Hippocampal formation (tissue), 2 donors: Measurements from ENCODE around the gene MAGI2.

Experiments
- DNase-seq, 2 donors: peaks; one replicate each; lab custom pipeline; 2025; lab: John Stamatoyannopoulos, UW

MAGI2 gene

DNA sequence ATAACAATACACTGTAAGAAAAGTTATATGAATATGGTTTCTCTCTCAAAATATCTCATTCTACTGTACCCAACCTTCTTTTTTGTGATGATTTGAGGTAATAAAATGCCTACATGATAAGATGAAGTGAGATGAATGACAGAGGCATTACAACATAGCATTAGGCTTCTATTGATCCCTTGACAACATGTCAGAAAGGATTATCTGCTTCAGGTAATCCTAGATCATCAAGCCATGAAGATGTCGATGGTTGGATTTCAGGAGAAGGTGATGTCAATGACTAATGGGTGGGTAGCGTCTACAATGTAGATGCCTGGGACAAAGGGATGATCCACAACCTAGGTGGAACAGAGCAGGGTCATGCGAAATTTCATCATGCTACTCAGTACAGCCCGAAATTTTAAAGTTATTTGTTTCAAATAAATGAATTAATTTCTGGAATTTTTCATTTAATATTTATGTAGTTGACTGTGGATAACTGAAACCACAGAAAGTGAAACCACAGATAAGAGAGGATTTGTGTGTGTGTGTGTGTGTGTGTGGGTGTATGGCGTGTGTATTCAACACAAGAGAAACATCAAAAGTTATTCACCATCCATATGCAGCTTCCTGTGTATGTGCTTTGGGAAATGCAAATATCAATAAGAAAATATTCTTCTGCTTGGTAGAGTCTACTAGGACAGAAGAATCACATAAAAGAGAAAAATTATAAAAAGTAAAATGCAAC lies 77.0 kb downstream of the MAGI2 start:
- DNase-seq, result no peak

GRCh38 chr7:79361214-79361613 lies 92.3 kb downstream of the MAGI2 start:
- DNase-seq, result no peak

DNA sequence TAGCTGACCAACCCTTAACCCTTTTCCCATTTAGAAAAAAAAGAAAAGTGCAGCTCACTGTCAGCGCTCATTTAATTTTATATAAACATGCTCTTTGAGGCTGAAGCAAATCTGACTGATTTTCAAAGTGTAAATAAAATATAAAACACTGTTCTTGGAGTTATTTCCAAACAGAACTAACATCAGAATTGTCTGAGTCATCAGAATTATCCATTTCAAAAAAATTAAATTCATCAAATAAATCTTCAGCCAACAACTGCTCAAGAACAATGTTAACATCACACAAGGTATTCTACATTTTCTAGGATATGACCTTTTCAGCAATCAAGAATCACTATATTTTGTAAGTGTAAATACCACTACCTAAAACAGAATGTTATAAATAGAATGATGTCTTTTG lies 93.6 kb downstream of the MAGI2 start:
- no peak for DNase-seq

DNA sequence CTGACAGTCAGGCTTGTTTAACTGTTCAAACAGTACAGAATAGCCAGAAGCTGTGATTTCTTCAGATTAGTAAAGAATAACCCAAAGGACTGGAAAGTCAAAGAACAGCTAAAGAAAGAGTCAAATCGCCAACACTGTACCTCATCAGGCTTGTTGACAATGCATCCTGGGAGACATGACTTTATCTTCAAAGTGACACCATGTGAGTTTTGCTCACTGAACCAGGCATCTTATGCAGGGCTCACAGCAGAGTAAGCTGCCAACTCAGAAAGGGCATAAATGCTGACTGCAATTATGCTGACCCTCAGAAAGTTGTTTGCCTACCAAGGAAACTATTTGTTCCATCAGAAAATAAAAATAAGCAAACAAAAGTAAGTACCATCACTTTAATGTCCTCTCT lies 96.4 kb downstream of the MAGI2 start:
- no peak for DNase-seq

DNA sequence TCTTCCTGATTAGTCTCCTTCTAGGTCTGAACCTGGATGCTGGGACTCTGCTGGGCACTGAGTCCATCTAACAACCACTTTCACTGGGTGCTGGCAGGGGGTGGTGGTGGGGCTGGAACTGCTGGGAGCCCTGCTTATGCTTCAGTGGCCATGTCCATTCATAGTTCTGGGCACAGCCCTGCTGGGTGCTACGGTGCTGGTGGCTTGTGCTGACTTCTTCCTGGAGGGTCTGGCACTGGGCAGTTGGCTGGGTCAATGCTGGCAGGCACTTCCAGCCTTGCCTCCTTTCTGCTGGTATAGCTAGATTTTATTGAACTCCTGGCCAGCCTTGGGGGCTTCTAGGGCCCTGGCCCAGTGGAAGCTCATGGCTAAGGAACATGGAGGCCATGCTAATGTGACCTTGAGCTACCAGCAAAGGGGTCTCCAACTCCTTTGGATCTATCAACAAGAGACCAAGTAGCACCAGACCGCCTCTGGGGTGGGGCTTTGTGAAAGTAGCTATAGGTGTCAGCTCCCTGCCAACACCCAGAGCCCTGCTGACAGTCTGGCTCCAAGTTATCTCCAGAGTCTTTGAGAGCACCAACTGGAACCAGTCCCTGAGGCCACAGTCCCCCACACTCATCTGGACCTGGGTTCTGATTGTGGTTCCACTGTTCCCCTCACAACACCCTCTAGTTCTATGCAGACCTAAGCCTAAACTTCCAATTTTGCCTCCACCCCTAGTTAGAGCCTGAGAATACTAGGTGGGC lies 99.6 kb downstream of the MAGI2 start:
- DNase-seq, result no peak

DNA sequence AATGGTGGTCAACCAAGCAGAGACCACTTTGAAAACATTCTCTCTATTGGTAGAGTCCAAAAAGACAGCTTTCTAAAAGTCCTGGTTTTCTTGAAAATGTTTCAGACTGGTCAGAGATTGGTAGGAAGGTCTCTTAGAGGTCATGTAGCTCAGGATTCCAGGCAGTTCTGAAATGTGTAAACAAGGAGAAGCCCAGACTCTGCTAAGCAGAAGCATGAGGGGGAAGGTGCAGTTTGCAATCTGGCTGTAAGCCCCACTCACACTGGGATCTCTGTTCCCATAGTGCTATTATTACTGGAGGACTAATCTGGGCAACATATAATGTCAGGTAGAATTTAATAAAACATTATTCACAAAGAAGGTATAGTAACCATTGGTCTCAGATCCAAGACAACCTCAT lies 101.1 kb downstream of the MAGI2 start:
- no peak for DNase-seq

DNA sequence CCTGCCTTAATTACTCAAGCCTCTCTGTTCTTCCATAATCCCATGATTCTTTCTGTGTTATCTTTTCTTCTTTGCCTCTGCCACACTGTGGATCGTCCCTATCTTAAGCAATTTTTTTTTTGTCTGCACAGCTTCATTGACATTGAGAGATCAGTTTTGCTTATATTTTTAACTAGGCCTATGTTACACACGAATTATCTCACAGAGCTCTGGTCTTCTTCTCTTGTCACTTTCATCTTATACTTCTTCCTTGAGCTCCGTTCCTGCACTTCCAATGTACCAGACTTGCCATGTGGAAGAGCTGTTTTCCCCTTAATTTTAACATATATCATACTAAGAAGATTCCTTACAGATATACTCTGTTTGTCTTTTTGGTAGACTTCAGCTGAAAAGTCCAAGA lies 106.1 kb downstream of the MAGI2 start:
- DNase-seq, result no peak

GRCh38 chr7:79341902-79342301 lies 111.6 kb downstream of the MAGI2 start:
- DNase-seq, result no peak

DNA sequence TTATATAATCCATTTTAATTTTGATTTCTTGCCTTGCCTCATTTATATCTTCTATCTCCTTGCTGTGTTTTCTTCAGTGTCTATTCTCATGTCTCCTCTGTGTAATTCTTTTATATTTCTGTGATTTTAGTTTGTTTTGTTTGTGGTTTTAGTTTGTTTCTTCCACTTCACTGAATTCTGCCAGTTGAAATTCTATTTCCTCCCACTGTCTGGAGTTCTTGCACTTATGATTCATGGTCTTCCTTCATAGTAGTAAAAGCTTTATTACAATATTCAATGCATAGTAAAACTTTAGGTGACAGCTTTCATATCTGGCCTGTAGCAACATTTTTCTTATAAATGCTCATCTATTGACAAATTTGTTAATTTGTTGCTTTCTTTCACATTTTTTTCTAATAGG lies 113.3 kb downstream of the MAGI2 start:
- DNase-seq, result no peak

DNA sequence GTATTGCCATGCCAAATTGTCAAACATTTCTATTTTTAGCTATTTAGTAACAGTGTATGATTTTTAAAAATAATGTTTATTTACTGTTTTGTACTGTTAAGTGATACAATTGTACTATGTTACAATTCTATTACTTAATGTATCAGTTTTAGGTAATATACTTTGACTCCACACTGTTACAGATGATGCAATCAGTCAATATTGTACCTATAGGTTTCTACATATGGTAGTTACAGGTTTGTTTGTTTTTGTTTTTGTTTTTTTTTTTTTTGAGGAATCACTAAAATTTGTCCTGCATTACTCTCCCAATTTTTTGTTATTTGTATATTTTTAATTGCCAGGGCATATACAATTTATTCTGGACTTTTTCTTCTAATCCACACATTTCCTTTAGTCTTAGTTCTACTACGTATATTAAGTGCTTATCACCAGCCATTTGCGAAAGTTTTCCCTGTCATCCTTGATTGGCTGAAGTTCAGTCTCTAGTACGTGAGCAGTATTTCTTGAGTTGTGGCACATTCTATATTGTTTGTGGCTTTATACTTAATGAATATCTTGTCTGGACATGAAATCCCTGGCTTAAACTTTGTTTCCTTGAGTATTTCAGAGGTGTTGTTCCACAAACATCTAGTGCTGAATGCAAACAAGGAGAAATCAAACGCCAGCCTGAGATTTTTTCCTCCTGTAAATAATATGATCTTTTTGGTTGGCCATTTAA lies 114.1 kb downstream of the MAGI2 start:
- DNase-seq, result no peak

- no peak for DNase-seq
Measured at GRCh38 chr7:79337717-79338116, 115.8 kb downstream of the MAGI2 start.

DNA sequence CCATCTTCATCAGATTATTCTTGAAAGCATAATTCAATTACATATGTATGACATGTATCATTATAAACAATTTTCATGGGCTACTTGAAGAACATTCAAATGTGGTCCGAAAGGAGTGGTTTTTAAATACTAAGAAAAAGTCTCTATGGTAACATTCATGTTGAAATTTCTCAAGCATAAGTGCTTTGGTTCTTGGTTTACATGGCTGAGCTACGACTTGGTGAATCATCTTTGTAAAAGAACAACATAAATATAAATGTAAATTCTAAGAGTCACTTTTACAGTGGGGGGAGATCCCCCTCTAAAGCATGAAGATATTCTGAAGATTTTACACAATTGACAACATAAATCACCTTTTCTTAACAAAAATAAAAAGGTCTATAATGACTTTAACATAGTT lies 118.6 kb downstream of the MAGI2 start:
- DNase-seq, result no peak

DNA sequence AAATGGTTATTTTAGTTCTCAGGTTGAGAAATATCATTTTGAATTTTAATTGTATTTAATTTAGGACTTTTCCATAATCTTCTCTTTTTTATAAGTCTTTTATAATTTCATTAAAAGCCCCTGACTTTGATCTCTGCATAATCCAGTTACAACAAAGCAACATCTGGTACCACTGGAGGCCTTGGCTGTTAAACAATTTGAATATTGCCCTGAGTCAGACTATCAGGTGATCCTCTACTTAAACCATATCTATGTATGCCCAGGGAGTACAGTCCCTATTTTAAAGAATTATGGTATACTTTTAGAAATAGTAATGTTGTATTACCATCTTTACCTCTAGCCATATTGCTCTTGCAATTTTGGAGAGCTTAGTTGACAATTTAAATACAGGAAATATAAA lies 119.1 kb downstream of the MAGI2 start:
- DNase-seq, result no peak

DNA sequence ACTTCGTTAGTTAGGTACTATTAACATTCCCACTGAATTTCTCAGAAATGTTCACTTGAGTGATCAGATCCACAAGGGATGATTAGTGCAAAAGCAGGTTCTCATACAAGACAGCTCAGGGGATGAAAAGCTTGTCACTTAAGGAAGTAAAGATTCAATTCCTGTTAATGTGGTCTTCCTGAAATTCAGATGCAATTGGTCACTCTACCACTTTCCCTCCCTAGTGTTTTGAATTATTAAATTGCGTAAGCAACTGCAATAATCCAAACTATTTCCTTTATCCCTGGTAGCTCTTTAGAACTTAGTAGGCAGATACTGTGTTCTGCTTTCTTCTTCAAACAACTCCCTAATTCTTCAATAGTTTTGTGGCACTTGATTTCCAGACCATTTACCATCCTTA lies 121.4 kb downstream of the MAGI2 start:
- no peak for DNase-seq

DNA sequence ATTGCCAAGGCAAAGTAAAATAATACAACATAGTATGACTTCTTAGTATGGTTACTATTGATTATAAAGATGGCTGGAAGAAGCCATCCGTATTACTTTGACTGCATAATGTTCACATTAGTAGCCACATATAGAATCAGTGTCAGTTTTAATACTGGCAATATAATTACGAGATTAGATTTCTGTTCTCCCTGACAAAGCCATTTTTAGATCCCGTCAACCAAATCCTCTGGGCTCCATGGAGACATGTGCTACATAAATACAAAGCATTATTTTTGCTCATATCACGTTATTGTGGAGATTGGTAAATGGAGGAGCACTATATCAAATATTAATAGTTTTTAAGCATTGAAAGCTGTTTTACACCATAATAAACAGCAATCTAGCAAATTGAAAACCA lies 124.0 kb downstream of the MAGI2 start:
- no peak for DNase-seq

- DNase-seq, result no peak
Measured at GRCh38 chr7:79320741-79321473, 132.6 kb downstream of the MAGI2 start.

- DNase-seq, result no peak
Measured at GRCh38 chr7:79319369-79319768, 134.1 kb downstream of the MAGI2 start.

GRCh38 chr7:79317728-79318127 lies 135.7 kb downstream of the MAGI2 start:
- DNase-seq, result no peak

DNA sequence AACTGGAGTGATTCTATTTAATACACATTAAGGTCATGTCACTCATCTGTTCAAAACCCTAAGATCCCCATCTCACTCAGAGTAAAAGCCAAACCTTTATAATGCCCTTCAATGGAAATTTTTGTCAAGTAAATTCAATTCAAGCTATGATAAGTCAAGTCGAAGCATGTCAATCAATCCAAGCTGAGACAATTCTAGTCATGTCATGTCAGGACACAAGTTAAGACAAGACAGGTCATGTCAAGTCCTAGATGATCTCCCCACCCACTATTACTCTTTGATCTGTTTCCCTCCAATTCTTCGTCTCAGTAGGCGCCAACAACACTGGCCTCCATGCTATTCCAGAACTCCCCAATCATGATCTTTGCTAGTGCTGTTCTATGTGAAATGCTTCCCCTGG lies 141.4 kb downstream of the MAGI2 start:
- no peak for DNase-seq

DNA sequence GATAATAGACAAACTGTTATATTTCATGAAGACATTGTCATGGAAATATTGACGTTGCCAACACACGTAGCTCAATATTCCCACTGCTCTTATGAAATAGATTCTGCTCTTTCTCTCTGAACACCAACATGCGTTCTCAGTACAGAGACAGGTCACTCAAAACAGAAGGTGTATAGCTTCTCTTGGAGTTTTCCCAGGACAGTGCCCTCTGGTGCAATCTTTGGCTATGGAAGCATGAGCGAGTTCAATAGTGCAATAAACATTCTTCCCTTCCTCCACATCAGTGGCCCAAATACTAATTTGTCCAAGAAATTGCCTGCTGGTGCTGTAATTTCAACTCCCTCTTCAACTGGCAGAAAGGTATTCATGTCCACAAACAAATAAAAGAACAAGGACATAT lies 145.3 kb downstream of the MAGI2 start:
- no peak for DNase-seq

GRCh38 chr7:79307376-79307775 lies 146.1 kb downstream of the MAGI2 start:
- DNase-seq, result no peak

DNA sequence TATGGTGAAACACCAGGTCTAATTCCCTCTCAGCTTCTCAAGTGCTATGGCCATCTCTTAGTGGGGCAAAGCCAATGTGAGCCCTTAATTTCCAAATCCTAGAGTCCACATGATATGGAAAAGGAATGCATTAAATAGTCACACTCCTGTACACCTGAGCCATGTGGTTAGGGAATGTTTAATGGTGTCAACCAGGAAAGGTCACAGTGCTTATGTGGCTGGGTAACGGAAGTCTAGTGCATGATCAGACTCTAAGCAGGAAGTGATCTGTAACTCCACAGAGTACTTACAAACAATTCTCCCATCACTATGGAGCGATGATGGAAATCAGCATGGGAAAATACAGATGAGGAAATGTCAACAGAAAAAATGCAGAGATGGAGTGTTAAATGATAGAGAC lies 148.8 kb downstream of the MAGI2 start:
- DNase-seq, result no peak
